H1 (cell line): ENCODE results near the gene DRGX. TPM values are rescaled to one million over a fixed set of nuclear protein-coding genes. Genes with fewer than 3 reads are reported as not detected.

Experiments
- CTCF ChIA-PET: fragments of 300-600 bp; sonication (Branson Sonifier 250); formaldehyde crosslinking; loops from one replicate; lab custom pipeline; 2021; ENCODE audit not compliant: partially characterized antibody; lab: Charles Lee
- POLR2A ChIA-PET: fragments of 300-600 bp; sonication (Branson Sonifier 250); formaldehyde crosslinking; loops from one replicate; lab custom pipeline; 2021; ENCODE audit warnings: inconsistent platforms; ENCODE audit not compliant: partially characterized antibody; lab: Charles Lee
- DNase-seq, 2 experiments: peaks; one replicate each; pipeline versions ENCODE4 v3.0.0 to v3.0.0-alpha.2; 2010 to 2022; ENCODE audit warnings: low spot score in 2 of 2, low read depth in 1 of 2, mixed read lengths in 1 of 2
- FAIRE-seq: peaks from 2 replicates; lab custom pipeline; 2011; peaks lifted over from hg19 to GRCh38; lab: Jason Lieb, UNC
- H2AFZ ChIP-seq: 2 replicates; pipeline ENCODE4 v1.8.1; 2012; ENCODE audit warnings: low read length, inconsistent platforms
- H2AK5ac ChIP-seq: 2 replicates; pipeline ENCODE4 v1.6.1; 2013; ENCODE audit warnings: low read depth, low read length
- H2BK120ac ChIP-seq: replicated peaks from 2 replicates; pipeline ENCODE3; 2013; ENCODE audit warnings: low read depth, low read length, inconsistent platforms
- H2BK12ac ChIP-seq: 2 replicates; pipeline ENCODE4 v1.6.1; 2013; ENCODE audit warnings: low read depth, low read length
- H2BK15ac ChIP-seq: 2 replicates; pipeline ENCODE4 v1.6.1; 2013; ENCODE audit warnings: low read length
- H2BK20ac ChIP-seq: 2 replicates; pipeline ENCODE4 v1.6.1; 2013; ENCODE audit warnings: low read length
- H2BK5ac ChIP-seq: 2 replicates; pipeline ENCODE4 v1.6.1; 2013; ENCODE audit warnings: low read depth, low read length
- H3K14ac ChIP-seq: 2 replicates; pipeline ENCODE4 v1.6.1; 2013; ENCODE audit warnings: inconsistent platforms; ENCODE audit not compliant: insufficient read length
- H3K18ac ChIP-seq: 2 replicates; pipeline ENCODE4 v1.6.1; 2013; ENCODE audit warnings: low read length; ENCODE audit errors: extremely low read depth
- H3K23ac ChIP-seq: 2 replicates; pipeline ENCODE4 v1.6.1; 2013; ENCODE audit warnings: inconsistent platforms; ENCODE audit not compliant: insufficient read length
- H3K23me2 ChIP-seq: 2 replicates; pipeline ENCODE4 v1.6.1; 2013; ENCODE audit warnings: low read depth, low read length
- H3K27ac ChIP-seq: 2 replicates; pipeline ENCODE4 v1.6.1; 2011; ENCODE audit warnings: low read depth, low read length, inconsistent platforms
- H3K27me3 ChIP-seq, 4 experiments: replicated peaks in 1 of 4; 1 replicate in 1 of 4; 2 replicates in 3 of 4; pipeline versions ENCODE4 v1.6.1 to v1.8.1; 2011 to 2013; ENCODE audit warnings: low read length in 3 of 4, mild to moderate bottlenecking in 3 of 4, inconsistent platforms in 2 of 4, mixed read lengths in 2 of 4, moderate library complexity in 1 of 4; ENCODE audit not compliant: control insufficient read depth in 3 of 4, insufficient read depth in 3 of 4; ENCODE audit errors: extremely low read depth in 1 of 4
- H3K36me3 ChIP-seq, 4 experiments: 2 replicates each; pipeline versions ENCODE4 v1.6.1 to v1.8.1; 2011 to 2013; ENCODE audit warnings: mild to moderate bottlenecking in 4 of 4, low read length in 3 of 4, moderate library complexity in 2 of 4, control low read depth in 1 of 4, inconsistent platforms in 1 of 4; ENCODE audit not compliant: insufficient read depth in 4 of 4, control insufficient read depth in 2 of 4
- H3K4ac ChIP-seq: replicated peaks from 2 replicates; pipeline ENCODE3; 2013; ENCODE audit warnings: low read length, low read depth, mixed read lengths, inconsistent platforms; ENCODE audit not compliant: insufficient read length
- H3K4me1 ChIP-seq, 4 experiments: replicated peaks in 1 of 4; 1 replicate in 1 of 4; 2 replicates in 3 of 4; pipeline versions ENCODE4 v1.6.1 to v1.8.1; 2011 to 2013; ENCODE audit warnings: low read length in 3 of 4, inconsistent platforms in 2 of 4, mixed read lengths in 1 of 4; ENCODE audit not compliant: insufficient read depth in 4 of 4, control insufficient read depth in 3 of 4
- H3K4me2 ChIP-seq, 2 experiments: 2 replicates each; pipeline versions ENCODE4 v1.6.1 to v1.8.1; 2011 to 2013; ENCODE audit warnings: low read depth in 2 of 2, low read length in 2 of 2, control low read depth in 1 of 2, inconsistent platforms in 1 of 2, mild to moderate bottlenecking in 1 of 2; ENCODE audit not compliant: insufficient read depth in 1 of 2
- H3K4me3 ChIP-seq, 4 experiments: fragments of 200-600, 300-600 bp in 1 of 4; sonication (generic), shearing (Covaris generic), sonication (Bioruptor Twin) in 1 of 4; 2 replicates each; pipeline versions ENCODE4 v1.5.1 to v1.8.1; 2011 to 2016; ENCODE audit warnings: low read length in 4 of 4, low read depth in 3 of 4, control low read depth in 2 of 4, inconsistent platforms in 2 of 4, mild to moderate bottlenecking in 2 of 4, mixed read lengths in 1 of 4, moderate library complexity in 1 of 4; ENCODE audit not compliant: insufficient read depth in 2 of 4; ENCODE audit errors: extremely low read depth in 1 of 4
- H3K56ac ChIP-seq: replicated peaks from 2 replicates; pipeline ENCODE3; 2013; ENCODE audit warnings: low read depth, mild to moderate bottlenecking, mixed read lengths, low read length, inconsistent platforms; ENCODE audit not compliant: insufficient read length
- H3K79me1 ChIP-seq: 2 replicates; pipeline ENCODE4 v1.6.1; 2013; ENCODE audit warnings: low read depth, low read length, control low read depth
- H3K79me2 ChIP-seq, 2 experiments: 2 replicates each; pipeline versions ENCODE4 v1.6.1 to v1.8.1; 2012 to 2013; ENCODE audit warnings: low read length in 2 of 2, mild to moderate bottlenecking in 2 of 2, inconsistent platforms in 1 of 2; ENCODE audit not compliant: insufficient read depth in 2 of 2, control insufficient read depth in 1 of 2
- H3K9ac ChIP-seq, 4 experiments: replicated peaks in 1 of 4; 1 replicate in 1 of 4; 2 replicates in 3 of 4; pipeline versions ENCODE4 v1.6.1 to v1.8.1; 2011 to 2013; ENCODE audit warnings: low read depth in 3 of 4, low read length in 3 of 4, control low read depth in 2 of 4, mild to moderate bottlenecking in 2 of 4, moderate library complexity in 2 of 4, inconsistent platforms in 1 of 4; ENCODE audit errors: extremely low read depth in 1 of 4
- H3K9me3 ChIP-seq, 2 experiments: 2 replicates each; pipeline versions ENCODE4 v1.6.1 to v1.8.1; 2012 to 2013; ENCODE audit warnings: mild to moderate bottlenecking in 2 of 2, moderate library complexity in 2 of 2, control low read depth in 1 of 2, inconsistent platforms in 1 of 2, low read depth in 1 of 2, low read length in 1 of 2, mixed read lengths in 1 of 2; ENCODE audit not compliant: insufficient read depth in 2 of 2
- H4K20me1 ChIP-seq, 2 experiments: replicated peaks in 1 of 2; 2 replicates each; pipeline versions ENCODE3 to v1.8.1; 2011 to 2013; ENCODE audit warnings: inconsistent platforms in 2 of 2, low read length in 2 of 2, mild to moderate bottlenecking in 1 of 2; ENCODE audit not compliant: insufficient read depth in 2 of 2, control insufficient read depth in 1 of 2
- H4K5ac ChIP-seq: 2 replicates; pipeline ENCODE4 v1.6.1; 2013; ENCODE audit warnings: low read length, low read depth, mixed read lengths, inconsistent platforms; ENCODE audit not compliant: insufficient read length
- H4K8ac ChIP-seq: 2 replicates; pipeline ENCODE4 v1.8.0; 2013; ENCODE audit warnings: mild to moderate bottlenecking, moderate library complexity, low read length, inconsistent platforms; ENCODE audit not compliant: insufficient read depth; ENCODE audit errors: extremely low read depth
- H4K91ac ChIP-seq: replicated peaks from 2 replicates; pipeline ENCODE3; 2013; ENCODE audit warnings: low read length, mixed read lengths, inconsistent platforms; ENCODE audit not compliant: insufficient read length
- CEBPB ChIP-seq: IDR thresholded peaks from 2 replicates; pipeline ENCODE4 v1.6.1; 2012; ENCODE audit warnings: low read depth, low read length
- CHD1 ChIP-seq: IDR thresholded peaks from 2 replicates; pipeline ENCODE4 v1.6.1; 2012; ENCODE audit warnings: low read depth, low read length, improper control_type of control experiment
- CREB1 ChIP-seq: IDR thresholded peaks from 2 replicates; pipeline ENCODE4 v1.6.1; 2012; ENCODE audit warnings: inconsistent platforms
- CTBP2 ChIP-seq: IDR thresholded peaks from 2 replicates; pipeline ENCODE4 v1.7.0; 2011; ENCODE audit warnings: borderline replicate concordance, mild to moderate bottlenecking, moderate library complexity, mixed read lengths, low read length; ENCODE audit not compliant: insufficient read depth, insufficient read length
- EP300 ChIP-seq, 2 experiments: IDR thresholded peaks; 1 replicate in 1 of 2; 2 replicates in 1 of 2; pipeline ENCODE4 v1.6.1; 2011 to 2012; ENCODE audit warnings: low read depth in 2 of 2, low read length in 2 of 2, mild to moderate bottlenecking in 2 of 2, borderline replicate concordance in 1 of 2, inconsistent platforms in 1 of 2, moderate library complexity in 1 of 2
- GTF2F1 ChIP-seq: IDR thresholded peaks from 2 replicates; pipeline ENCODE4 v1.6.1; 2012; ENCODE audit warnings: low read depth, low read length, improper control_type of control experiment, borderline replicate concordance
- JUN ChIP-seq: IDR thresholded peaks from 2 replicates; pipeline ENCODE4 v1.6.1; 2011; ENCODE audit warnings: low read depth, mild to moderate bottlenecking, improper control_type of control experiment, low read length
- KDM5A ChIP-seq: fragments of 200-600 bp; IDR thresholded peaks from 2 replicates; pipeline ENCODE4 v1.7.1; 2012; ENCODE audit warnings: mild to moderate bottlenecking, low read length, inconsistent platforms, mixed read lengths
- MAFK ChIP-seq: IDR thresholded peaks from 2 replicates; pipeline ENCODE4 v1.6.1; 2012; ENCODE audit warnings: low read depth, mild to moderate bottlenecking, improper control_type of control experiment, low read length
- POLR2A ChIP-seq, 2 experiments: IDR thresholded peaks; 1 replicate in 1 of 2; 2 replicates in 1 of 2; pipeline ENCODE4 v1.6.1; 2011; ENCODE audit warnings: low read depth in 2 of 2, low read length in 2 of 2, mild to moderate bottlenecking in 2 of 2; ENCODE audit errors: control extremely low read depth in 1 of 2
- POU5F1 ChIP-seq: IDR thresholded peaks from 2 replicates; pipeline ENCODE4 v1.6.1; 2011; ENCODE audit warnings: low read depth, mild to moderate bottlenecking, low read length, moderate library complexity
- SAP30 ChIP-seq: fragments of 300-600 bp; sonication (generic); IDR thresholded peaks from 2 replicates; pipeline ENCODE4 v1.7.1; 2012; ENCODE audit warnings: low read length, moderate library complexity, mild to moderate bottlenecking, inconsistent platforms; ENCODE audit not compliant: insufficient read depth, insufficient replicate concordance
- SIX5 ChIP-seq: IDR thresholded peaks from 2 replicates; pipeline ENCODE4 v1.6.1; 2011; ENCODE audit warnings: mild to moderate bottlenecking, low read depth, low read length
- SRF ChIP-seq: IDR thresholded peaks from 2 replicates; pipeline ENCODE4 v1.6.1; 2011; ENCODE audit warnings: mild to moderate bottlenecking, low read depth, low read length, moderate library complexity
- SUZ12 ChIP-seq: fragments of 200-600 bp; sonication (generic); IDR thresholded peaks from 2 replicates; pipeline ENCODE4 v1.6.1; 2012; ENCODE audit warnings: mild to moderate bottlenecking, inconsistent platforms, low read length, moderate library complexity, mixed read lengths
- TEAD4 ChIP-seq: IDR thresholded peaks from 2 replicates; pipeline ENCODE4 v1.6.1; 2012; ENCODE audit warnings: low read depth, low read length, inconsistent platforms, mixed read lengths
- WGBS, 2 experiments: shearing (Covaris generic) in 1 of 2; methylation state at CpG; one replicate each; pipeline versions ENCODE4 v1.1.6 to v1.1.7; 2013 to 2015; ENCODE audit warnings: low lambda C conversion rate in 2 of 2, mixed read lengths in 2 of 2, inconsistent platforms in 1 of 2, low coverage in 1 of 2, missing lambda C conversion rate in 1 of 2; ENCODE audit not compliant: insufficient replicate concordance in 2 of 2, insufficient coverage in 1 of 2, insufficient read length in 1 of 2; ENCODE audit errors: extremely low coverage in 1 of 2, missing lambda C conversion rate in 1 of 2; 5-methylcytosine and 5-hydroxymethylcytosine counted together
- polyA plus RNA-seq, 7 experiments: library from polyadenylated mRNA; depleted of rRNA in 3 of 7; stranded (reverse) in 5 of 7; unstranded in 2 of 7; fragments of >200 nt in 5 of 7; fragments of 200-250 nt in 2 of 7; gene quantifications; 1 replicate in 5 of 7; 2 replicates in 1 of 7; 4 replicates in 1 of 7; pipeline versions ENCODE4 v1.2.1 to v1.2.3, GENCODE V29; 2011 to 2013; ENCODE audit warnings: missing spikeins in 2 of 7, mixed read lengths in 2 of 7
- total RNA-seq: library from RNA; stranded (reverse); fragmentation: NEBNext Ultra II Directional; extraction: Animal tissue kit (Norgen Biotek cat#: 25700); gene quantifications from 2 replicates; pipeline ENCODE4 v1.2.1, GENCODE V29; 2021

Gene DRGX
- total and polyA plus RNA-seq, 2 of the 8 experiments (the other 6 are each of a cell fraction or from before 2014, with no cell fraction given), result not detected

GRCh38 chr10:49444349-49444748, 48.5 kb upstream of the DRGX start:
- ChIA-PET CTCF (interaction anchor here (1.0 kb wide), 1 partner anchor 37 kb away, joined by 4 read pairs; no protein-coding TSS in a partner anchor), POLR2A (no interaction called here)
- H3K4me2 ChIP-seq, result no peak overlapping the region
- peaks cover 0 to 2% of the 10 kb centered on the region in 2 experiments; a peak in 2 of 4 replicates for H3K9me3 ChIP-seq
- FAIRE-seq (no peak), DNase-seq (no peak)
- no peak overlapping the region for H2AK5ac ChIP-seq
- no peak overlapping the region for H2BK5ac ChIP-seq
- no peaks in the 10 kb centered on the region for H3K23me2 ChIP-seq
- no peak overlapping the region for H3K4me3 ChIP-seq
- no peak overlapping the region for H3K4ac ChIP-seq
- H3K79me2 ChIP-seq, result no peaks in the 10 kb centered on the region
- no peaks in the 10 kb centered on the region for H3K79me1 ChIP-seq
- no peaks in the 10 kb centered on the region for H4K20me1 ChIP-seq
- peaks cover 0 to 3% (median 0%) of the 10 kb centered on the region in 4 experiments; a peak in 1 of 7 replicates for H3K4me1 ChIP-seq
- no peak overlapping the region for H3K9ac ChIP-seq
- no peaks in the 10 kb centered on the region; a peak in 1 of 8 replicates for H3K36me3 ChIP-seq
- TF ChIP-seq SUZ12 (no peak), CREB1 (no peak), SRF (no peak), POLR2A (IDR thresholded peaks at IDR 0.05; ENCODE audit: control extremely low read depth in 1 of 2, low read depth in 2 of 2, low read length in 2 of 2) (no peak), CHD1 (no peak), SAP30 (no peak), MAFK (no peak), GTF2F1 (no peak), EP300 (IDR thresholded peaks at IDR 0.05; ENCODE audit: borderline replicate concordance in 1 of 2, low read depth in 2 of 2, low read length in 2 of 2) (no peak), TEAD4 (no peak), CEBPB (no peak), SIX5 (no peak), POU5F1 (no peak), JUN (no peak), CTBP2 (no peak), KDM5A (no peak)
- H3K14ac ChIP-seq, result no peak overlapping the region
- H4K91ac ChIP-seq, result no peak overlapping the region
- H4K5ac ChIP-seq, result no peak overlapping the region
- H3K27ac ChIP-seq, result no peak overlapping the region
- H2BK120ac ChIP-seq, result no peak overlapping the region
- H2BK20ac ChIP-seq, result no peak overlapping the region
- no peak overlapping the region for H2AFZ ChIP-seq
- no peak overlapping the region for H4K8ac ChIP-seq
- no peak overlapping the region for H3K56ac ChIP-seq
- no peak overlapping the region for H2BK15ac ChIP-seq
- H3K23ac ChIP-seq, result no peak overlapping the region
- no peaks in the 10 kb centered on the region for H3K27me3 ChIP-seq
- no peak overlapping the region for H3K18ac ChIP-seq
- no peak overlapping the region for H2BK12ac ChIP-seq
- WGBS, 2 experiments, result 85% methylated on average over 4 of the region's 4 CpGs; no CpG with 5 or more reads in 1 of the 2 experiments
